Skin epidermis (tissue), 12 donors: ENCODE results near the gene RAPH1.
"Not testable (repeated sequence)": the region's sequence is repeated elsewhere in the genome, so short reads cannot be mapped to it uniquely, and the experiment has no call there.

Experiments used
- H3K27ac ChIP-seq, 21 experiments: fragments of 200-600 bp; sonication (generic) in 11 of 21; one replicate each; pipeline ENCODE4 v1.5.0; 2020; ENCODE audit warnings: mild to moderate bottlenecking in 3 of 21, inconsistent platforms in 2 of 21, moderate library complexity in 2 of 21
- H3K4me3 ChIP-seq, 7 experiments: fragments of 200-600 bp; sonication (generic) in 2 of 7; one replicate each; pipeline ENCODE4 v1.5.0; 2020; ENCODE audit warnings: inconsistent platforms in 2 of 7, mild to moderate bottlenecking in 2 of 7, moderate library complexity in 1 of 7

RAPH1 gene

GRCh38 chr2:203388153-203388552 lies 146.9 kb downstream of the RAPH1 start:
- not testable (repeated sequence) for H3K4me3 ChIP-seq, H3K27ac ChIP-seq

GRCh38 chr2:203383038-203383437 lies 152.1 kb downstream of the RAPH1 start:
- Histone ChIP-seq H3K4me3 (no peak overlapping the region), H3K27ac (no peak overlapping the region)

GRCh38 chr2:203379156-203379555 lies 155.9 kb downstream of the RAPH1 start:
- H3K4me3 ChIP-seq, result no peak overlapping the region

GRCh38 chr2:203376173-203376572 lies 158.9 kb downstream of the RAPH1 start:
- Histone ChIP-seq H3K27ac (no peak overlapping the region), H3K4me3 (no peak overlapping the region)

More at GRCh38 chr2:203379156-203379555, 155.9 kb downstream of the RAPH1 start:
- no peak overlapping the region for H3K27ac ChIP-seq

- not testable (repeated sequence) for H3K4me3 ChIP-seq, H3K27ac ChIP-seq
Observed at GRCh38 chr2:203372706-203373105, 162.4 kb downstream of the RAPH1 start.

- no peak overlapping the region for H3K4me3 ChIP-seq
- no peak overlapping the region for H3K27ac ChIP-seq
Observed at GRCh38 chr2:203366639-203367466, 168.2 kb downstream of the RAPH1 start.

GRCh38 chr2:203361922-203362321 lies 173.2 kb downstream of the RAPH1 start:
- no peak overlapping the region for H3K27ac ChIP-seq
- H3K4me3 ChIP-seq, result no peak overlapping the region

- no peak overlapping the region for H3K4me3 ChIP-seq
- no peak overlapping the region for H3K27ac ChIP-seq
Observed at GRCh38 chr2:203361495-203361894, 173.6 kb downstream of the RAPH1 start.

- Histone ChIP-seq H3K27ac (no peak overlapping the region), H3K4me3 (no peak overlapping the region)
Observed at GRCh38 chr2:203360833-203361430, 174.2 kb downstream of the RAPH1 start.

- H3K27ac ChIP-seq, result no peak overlapping the region
- H3K4me3 ChIP-seq, result no peak overlapping the region
Observed at GRCh38 chr2:203359450-203359849, 175.7 kb downstream of the RAPH1 start.

- H3K4me3 ChIP-seq, result no peak overlapping the region
- no peak overlapping the region for H3K27ac ChIP-seq
Observed at GRCh38 chr2:203354966-203355365, 180.1 kb downstream of the RAPH1 start.

GRCh38 chr2:203352604-203353255 lies 182.4 kb downstream of the RAPH1 start:
- Histone ChIP-seq H3K4me3 (no peak overlapping the region), H3K27ac (no peak overlapping the region)

GRCh38 chr2:203347375-203347774 lies 187.7 kb downstream of the RAPH1 start:
- Histone ChIP-seq H3K27ac (no peak overlapping the region), H3K4me3 (no peak overlapping the region)

- no peak overlapping the region for H3K27ac ChIP-seq
- no peak overlapping the region for H3K4me3 ChIP-seq
Observed at GRCh38 chr2:203346612-203347011, 188.5 kb downstream of the RAPH1 start.

GRCh38 chr2:203344667-203345066 lies 190.4 kb downstream of the RAPH1 start:
- no peak overlapping the region for H3K27ac ChIP-seq
- H3K4me3 ChIP-seq, result no peak overlapping the region
